Body of pancreas (tissue), 4 donors: ENCODE measurements around the gene SIRPA. TPM values are rescaled to one million over a fixed set of nuclear protein-coding genes. Genes with fewer than 3 reads are reported as not detected.

Experiments
- ATAC-seq: fragments of 150-250 bp; one replicate; pipeline ENCODE4 v1.9.1; 2016
- DNase-seq, 4 donors: peaks; one replicate each; pipeline ENCODE4 v3.0.0-alpha.2; 2019
- H3K27ac ChIP-seq, 4 donors: fragments of 200-600 bp; sonication (generic); 1 replicate in 3 of 4; 2 replicates in 1 of 4; pipeline versions ENCODE4 v1.5.1 to v1.6.1; 2016 to 2019; ENCODE audit warnings: mild to moderate bottlenecking in 1 of 4, mixed read lengths in 1 of 4, moderate library complexity in 1 of 4
- H3K27me3 ChIP-seq, 2 donors: fragments of 200-600 bp; sonication (generic); one replicate each; pipeline ENCODE4 v1.6.0; 2016; ENCODE audit warnings: mild to moderate bottlenecking in 1 of 2
- H3K36me3 ChIP-seq, 2 donors: fragments of 200-600 bp; sonication (generic); replicated peaks in 1 of 2; 2 replicates each; pipeline ENCODE4 v1.5.1; 2016; ENCODE audit warnings: low read depth in 2 of 2; ENCODE audit not compliant: insufficient read depth in 1 of 2
- H3K4me1 ChIP-seq: fragments of 200-600 bp; sonication (generic); one replicate; pipeline ENCODE4 v1.6.0; 2016
- H3K4me3 ChIP-seq, 2 donors: fragments of 200-600 bp; sonication (generic); 1 replicate in 1 of 2; 2 replicates in 1 of 2; pipeline ENCODE4 v1.5.1; 2016 to 2019
- H3K9me3 ChIP-seq, 3 donors: fragments of 200-600 bp; sonication (generic); 1 replicate in 2 of 3; 2 replicates in 1 of 3; pipeline ENCODE4 v1.5.1; 2016
- POLR2A ChIP-seq, 3 donors: fragments of 450-650 bp; IDR thresholded peaks; one replicate each; pipeline ENCODE4 v1.6.1; 2016; ENCODE audit warnings: antibody characterized with exemption in 3 of 3, mild to moderate bottlenecking in 2 of 3
- WGBS, 2 donors: methylation state at CpG; one replicate each; pipeline ENCODE4 v1.1.5; 2017; 5-methylcytosine and 5-hydroxymethylcytosine counted together
- intact Hi-C: fragments of 100-400 bp; cut with DNase I; formaldehyde crosslinking; loops from one replicate; pipeline ENCODE4 v1.15.1; 2023
- total RNA-seq, 2 donors: library from RNA; depleted of rRNA; stranded (reverse); fragments of >200 nt; gene quantifications; one replicate each; pipeline ENCODE4 v1.1.0, GENCODE V29; 2016
- TF ChIP-seq, protein P1 (sequence below), 7 experiments: fragments of 450-650 bp in 4 of 7; fragments of 200-600 bp in 3 of 7; sonication (generic) in 3 of 7; IDR thresholded peaks; one replicate each; pipeline ENCODE4 v1.5.1; 2016 to 2019; ENCODE audit warnings: antibody characterized with exemption in 7 of 7

The SIRPA gene
- total RNA-seq, 2 donors from 2014 or later, result 15.0 to 20.1 TPM

DNA sequence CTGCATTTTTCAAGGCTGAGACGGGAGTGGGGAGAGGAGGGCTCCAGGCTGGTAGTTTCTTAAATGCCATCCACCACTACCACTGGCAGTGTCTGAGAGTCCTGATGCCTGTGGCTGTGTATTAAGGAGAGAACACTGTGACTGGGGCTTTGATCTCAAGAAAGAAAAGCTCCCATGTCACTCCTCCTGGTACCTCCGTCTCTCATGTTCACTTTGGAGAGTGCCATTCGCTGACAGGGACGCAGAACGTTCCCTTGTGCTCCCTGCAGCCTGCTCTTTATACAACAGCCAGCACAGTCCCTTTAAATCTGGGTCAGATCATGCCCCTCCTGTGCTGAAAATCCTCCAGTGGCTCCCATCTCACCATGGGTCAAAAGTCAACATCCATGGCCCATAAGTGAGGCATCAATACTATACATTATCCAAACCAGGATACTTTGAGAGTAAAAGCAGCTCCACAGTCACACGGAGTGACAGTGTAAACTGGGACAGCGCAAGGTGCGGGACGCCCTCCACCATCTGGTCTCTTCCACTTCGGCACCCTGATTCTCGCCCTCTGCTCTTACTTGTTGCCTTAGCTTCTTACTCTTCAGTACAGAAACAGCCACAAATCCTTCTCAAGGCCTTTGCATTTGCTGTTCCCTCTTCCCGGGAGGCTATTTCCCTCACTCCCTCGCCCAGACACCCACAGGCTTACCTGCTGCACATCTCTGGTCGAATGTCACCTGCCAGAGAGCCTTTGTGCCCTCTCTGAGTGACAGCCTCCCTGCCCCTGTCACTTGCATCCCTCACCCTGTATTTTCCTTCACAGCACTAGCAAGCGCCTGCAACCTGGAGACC lies 78.6 kb downstream of the SIRPA start:
- H3K27me3 ChIP-seq, result no peaks in the 10 kb centered on the region
- no peak overlapping the region for H3K4me3 ChIP-seq
- H3K9me3 ChIP-seq, result no peaks in the 10 kb centered on the region
- TF ChIP-seq POLR2A (IDR thresholded peaks at IDR 0.05), result no peak
- TF ChIP-seq, protein P1, sequence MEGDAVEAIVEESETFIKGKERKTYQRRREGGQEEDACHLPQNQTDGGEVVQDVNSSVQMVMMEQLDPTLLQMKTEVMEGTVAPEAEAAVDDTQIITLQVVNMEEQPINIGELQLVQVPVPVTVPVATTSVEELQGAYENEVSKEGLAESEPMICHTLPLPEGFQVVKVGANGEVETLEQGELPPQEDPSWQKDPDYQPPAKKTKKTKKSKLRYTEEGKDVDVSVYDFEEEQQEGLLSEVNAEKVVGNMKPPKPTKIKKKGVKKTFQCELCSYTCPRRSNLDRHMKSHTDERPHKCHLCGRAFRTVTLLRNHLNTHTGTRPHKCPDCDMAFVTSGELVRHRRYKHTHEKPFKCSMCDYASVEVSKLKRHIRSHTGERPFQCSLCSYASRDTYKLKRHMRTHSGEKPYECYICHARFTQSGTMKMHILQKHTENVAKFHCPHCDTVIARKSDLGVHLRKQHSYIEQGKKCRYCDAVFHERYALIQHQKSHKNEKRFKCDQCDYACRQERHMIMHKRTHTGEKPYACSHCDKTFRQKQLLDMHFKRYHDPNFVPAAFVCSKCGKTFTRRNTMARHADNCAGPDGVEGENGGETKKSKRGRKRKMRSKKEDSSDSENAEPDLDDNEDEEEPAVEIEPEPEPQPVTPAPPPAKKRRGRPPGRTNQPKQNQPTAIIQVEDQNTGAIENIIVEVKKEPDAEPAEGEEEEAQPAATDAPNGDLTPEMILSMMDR (IDR thresholded peaks at IDR 0.05), result no peak
- no peaks in the 10 kb centered on the region for H3K4me1 ChIP-seq
- intact Hi-C loops, result no loop called here
- H3K36me3 ChIP-seq, result no peaks in the 10 kb centered on the region
- no peak for ATAC-seq
- H3K27ac ChIP-seq, result no peak overlapping the region
- 55 to 56% methylated on average over 15 of the region's 15 CpGs for WGBS, 2 donors
- DNase-seq, result no peak

DNA sequence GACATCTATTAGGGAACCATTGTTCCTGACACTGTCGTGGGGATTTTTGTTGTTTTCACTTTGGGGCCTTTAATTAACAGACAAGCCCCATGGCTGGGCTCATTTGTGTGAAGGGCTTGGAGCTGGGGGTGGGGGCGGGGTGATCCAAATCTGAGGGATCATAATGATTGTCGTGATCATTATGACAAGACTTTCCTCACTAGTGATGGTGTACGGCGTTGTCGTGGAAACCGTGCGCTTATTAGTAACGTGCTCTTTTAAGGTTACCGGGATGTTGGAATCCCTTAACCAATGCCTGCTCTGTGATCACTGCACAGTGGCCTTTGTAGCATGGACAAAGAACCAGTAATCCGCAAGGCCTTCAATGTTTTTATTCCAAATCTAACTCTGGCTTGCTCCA lies 80.1 kb downstream of the SIRPA start:
- ATAC-seq, result no peak
- no peak for DNase-seq
- TF ChIP-seq POLR2A (IDR thresholded peaks at IDR 0.05), result no peak
- TF ChIP-seq, protein P1 (IDR thresholded peaks at IDR 0.05), result no peak
- Histone ChIP-seq H3K36me3 (no peaks in the 10 kb centered on the region), H3K27ac (no peak overlapping the region), H3K27me3 (no peaks in the 10 kb centered on the region), H3K9me3 (no peaks in the 10 kb centered on the region), H3K4me3 (no peak overlapping the region), H3K4me1 (no peaks in the 10 kb centered on the region)
- WGBS, 2 donors, result 77% methylated on average over 11 of the region's 11 CpGs
- intact Hi-C loops, result no loop called here

DNA sequence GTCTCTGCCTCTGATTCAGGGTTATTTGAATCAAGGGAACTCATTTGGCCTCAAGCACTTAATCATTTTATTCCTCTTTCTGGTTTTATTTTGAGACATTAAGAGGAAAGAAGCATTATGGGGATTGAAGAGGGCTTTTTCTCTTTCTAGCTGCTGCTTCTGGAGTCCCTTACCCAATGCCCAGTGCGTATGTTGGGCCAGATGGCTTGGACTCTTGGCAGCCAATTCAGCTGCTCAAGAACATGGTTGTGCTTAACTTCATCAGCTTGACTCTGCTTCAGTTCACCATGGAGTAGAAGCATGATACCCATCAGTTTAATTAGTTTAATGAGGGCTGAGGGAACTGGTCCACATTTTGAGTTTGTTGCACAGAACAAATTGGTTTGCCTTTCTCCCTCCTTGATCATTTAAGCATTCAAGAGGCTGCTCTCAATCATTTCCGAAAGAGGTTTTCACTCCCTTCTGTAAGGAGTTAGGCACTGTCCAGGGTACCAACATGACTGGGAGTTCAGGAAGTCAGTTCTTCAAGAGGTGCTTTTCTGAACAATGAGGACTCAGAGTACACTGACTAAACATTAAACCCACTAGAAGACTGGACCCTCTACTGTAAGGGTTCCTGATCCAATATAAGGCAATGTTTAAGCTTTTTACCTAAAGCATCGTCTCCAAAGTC lies 84.0 kb downstream of the SIRPA start:
- 38 to 48% methylated on average over 3 of the region's 3 CpGs for WGBS, 2 donors
- TF ChIP-seq, protein P1 (IDR thresholded peaks at IDR 0.05), result no peak
- no peak for TF ChIP-seq POLR2A (IDR thresholded peaks at IDR 0.05)
- no peak for DNase-seq
- H3K27ac ChIP-seq, result no peak overlapping the region
- H3K9me3 ChIP-seq, result no peaks in the 10 kb centered on the region
- ATAC-seq, result no peak
- intact Hi-C loops, result no loop called here
- no peaks in the 10 kb centered on the region for H3K36me3 ChIP-seq
- no peaks in the 10 kb centered on the region for H3K4me1 ChIP-seq
- H3K27me3 ChIP-seq, result no peaks in the 10 kb centered on the region
- H3K4me3 ChIP-seq, result no peak overlapping the region

DNA sequence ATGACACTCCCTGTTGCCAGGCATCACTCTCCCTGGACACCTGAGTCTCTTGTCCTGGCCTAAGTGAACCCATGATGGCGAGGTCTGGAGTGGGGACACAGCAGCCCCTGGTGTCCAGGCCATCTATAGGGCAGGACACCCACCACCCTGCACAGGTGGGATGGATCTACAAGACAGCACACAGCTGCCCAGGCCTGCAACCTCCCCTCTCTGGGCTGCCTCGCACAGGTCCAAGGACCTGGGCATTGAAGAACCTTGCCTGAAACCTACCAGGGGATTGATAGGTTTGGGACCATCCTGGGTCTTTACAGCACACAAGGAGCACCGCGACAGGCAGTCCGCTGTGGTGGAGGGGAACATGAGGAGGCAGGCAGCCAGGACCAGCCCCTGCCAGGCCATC lies 87.5 kb downstream of the SIRPA start:
- no peaks in the 10 kb centered on the region for H3K4me1 ChIP-seq
- 77 to 86% methylated on average over 3 to 4 of the region's 5 CpGs for WGBS, 2 donors
- no peaks in the 10 kb centered on the region for H3K36me3 ChIP-seq
- intact Hi-C loops, result no loop called here
- ATAC-seq, result no peak
- TF ChIP-seq, protein P1 (IDR thresholded peaks at IDR 0.05), result no peak
- no peak for TF ChIP-seq POLR2A (IDR thresholded peaks at IDR 0.05)
- no peaks in the 10 kb centered on the region for H3K27me3 ChIP-seq
- no peak overlapping the region for H3K4me3 ChIP-seq
- H3K27ac ChIP-seq, result no peak overlapping the region
- DNase-seq, result no peak
- H3K9me3 ChIP-seq, result no peaks in the 10 kb centered on the region
